GM12801 (cell line): ENCODE measurements around the gene MYZAP.

Experiments
- TF ChIP-seq, protein P1 (sequence below): IDR thresholded peaks from one replicate; pipeline ENCODE4 v1.5.1; 2011; ENCODE audit warnings: control low read depth; ENCODE audit not compliant: insufficient read length; ENCODE audit errors: extremely low read depth

The MYZAP gene, protein sequence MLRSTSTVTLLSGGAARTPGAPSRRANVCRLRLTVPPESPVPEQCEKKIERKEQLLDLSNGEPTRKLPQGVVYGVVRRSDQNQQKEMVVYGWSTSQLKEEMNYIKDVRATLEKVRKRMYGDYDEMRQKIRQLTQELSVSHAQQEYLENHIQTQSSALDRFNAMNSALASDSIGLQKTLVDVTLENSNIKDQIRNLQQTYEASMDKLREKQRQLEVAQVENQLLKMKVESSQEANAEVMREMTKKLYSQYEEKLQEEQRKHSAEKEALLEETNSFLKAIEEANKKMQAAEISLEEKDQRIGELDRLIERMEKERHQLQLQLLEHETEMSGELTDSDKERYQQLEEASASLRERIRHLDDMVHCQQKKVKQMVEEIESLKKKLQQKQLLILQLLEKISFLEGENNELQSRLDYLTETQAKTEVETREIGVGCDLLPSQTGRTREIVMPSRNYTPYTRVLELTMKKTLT

DNA sequence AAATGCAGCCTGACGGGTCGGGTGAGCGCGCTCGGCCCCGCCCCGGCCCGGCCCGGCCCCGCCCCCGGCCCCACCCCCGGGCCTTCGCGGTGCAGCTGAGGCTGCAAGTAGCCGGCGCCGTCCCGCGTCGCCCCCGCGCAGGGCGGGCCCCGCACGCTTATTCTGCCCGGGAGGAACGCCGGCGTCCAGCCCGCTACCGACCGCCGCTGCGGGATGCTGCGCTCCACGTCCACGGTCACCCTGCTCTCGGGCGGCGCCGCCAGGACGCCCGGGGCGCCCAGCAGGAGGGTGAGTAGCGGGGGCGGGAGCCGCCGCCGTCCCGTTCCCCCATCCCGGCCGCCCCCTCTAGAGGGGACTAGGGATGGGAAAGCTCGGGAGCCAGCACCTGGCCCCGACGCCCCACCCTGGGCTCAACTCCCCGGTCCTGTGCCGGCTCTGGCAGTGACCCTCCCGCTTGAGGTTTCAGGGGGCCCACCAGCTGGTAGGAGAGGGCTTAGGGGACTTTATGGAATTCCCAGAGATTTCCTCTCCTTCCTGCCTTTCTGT, at the start of gene MYZAP:
MYZAP (plus strand) TSS at position 83 of the 546 bp plus-strand sequence; CDS start at position 214, 131 bp downstream.
- TF ChIP-seq, protein P1, sequence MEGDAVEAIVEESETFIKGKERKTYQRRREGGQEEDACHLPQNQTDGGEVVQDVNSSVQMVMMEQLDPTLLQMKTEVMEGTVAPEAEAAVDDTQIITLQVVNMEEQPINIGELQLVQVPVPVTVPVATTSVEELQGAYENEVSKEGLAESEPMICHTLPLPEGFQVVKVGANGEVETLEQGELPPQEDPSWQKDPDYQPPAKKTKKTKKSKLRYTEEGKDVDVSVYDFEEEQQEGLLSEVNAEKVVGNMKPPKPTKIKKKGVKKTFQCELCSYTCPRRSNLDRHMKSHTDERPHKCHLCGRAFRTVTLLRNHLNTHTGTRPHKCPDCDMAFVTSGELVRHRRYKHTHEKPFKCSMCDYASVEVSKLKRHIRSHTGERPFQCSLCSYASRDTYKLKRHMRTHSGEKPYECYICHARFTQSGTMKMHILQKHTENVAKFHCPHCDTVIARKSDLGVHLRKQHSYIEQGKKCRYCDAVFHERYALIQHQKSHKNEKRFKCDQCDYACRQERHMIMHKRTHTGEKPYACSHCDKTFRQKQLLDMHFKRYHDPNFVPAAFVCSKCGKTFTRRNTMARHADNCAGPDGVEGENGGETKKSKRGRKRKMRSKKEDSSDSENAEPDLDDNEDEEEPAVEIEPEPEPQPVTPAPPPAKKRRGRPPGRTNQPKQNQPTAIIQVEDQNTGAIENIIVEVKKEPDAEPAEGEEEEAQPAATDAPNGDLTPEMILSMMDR, result no peak

DNA sequence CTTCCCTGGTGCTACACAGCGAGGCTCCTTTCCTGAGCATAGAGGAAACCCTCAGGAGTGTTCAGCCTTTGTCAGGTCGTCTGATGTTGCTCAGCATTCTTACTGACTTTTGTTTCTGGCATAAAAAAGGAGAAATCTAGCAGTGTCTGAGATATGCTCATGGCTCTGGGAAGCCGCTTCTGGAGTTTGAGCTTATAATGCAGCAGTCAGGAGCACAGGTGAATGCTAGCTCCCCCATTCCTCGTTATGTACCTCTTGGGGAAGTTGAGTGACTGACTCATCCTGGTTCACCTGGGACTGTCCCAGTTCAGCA, 49.2 kb upstream of the MYZAP start:
- TF ChIP-seq, protein P1, result no peak

DNA sequence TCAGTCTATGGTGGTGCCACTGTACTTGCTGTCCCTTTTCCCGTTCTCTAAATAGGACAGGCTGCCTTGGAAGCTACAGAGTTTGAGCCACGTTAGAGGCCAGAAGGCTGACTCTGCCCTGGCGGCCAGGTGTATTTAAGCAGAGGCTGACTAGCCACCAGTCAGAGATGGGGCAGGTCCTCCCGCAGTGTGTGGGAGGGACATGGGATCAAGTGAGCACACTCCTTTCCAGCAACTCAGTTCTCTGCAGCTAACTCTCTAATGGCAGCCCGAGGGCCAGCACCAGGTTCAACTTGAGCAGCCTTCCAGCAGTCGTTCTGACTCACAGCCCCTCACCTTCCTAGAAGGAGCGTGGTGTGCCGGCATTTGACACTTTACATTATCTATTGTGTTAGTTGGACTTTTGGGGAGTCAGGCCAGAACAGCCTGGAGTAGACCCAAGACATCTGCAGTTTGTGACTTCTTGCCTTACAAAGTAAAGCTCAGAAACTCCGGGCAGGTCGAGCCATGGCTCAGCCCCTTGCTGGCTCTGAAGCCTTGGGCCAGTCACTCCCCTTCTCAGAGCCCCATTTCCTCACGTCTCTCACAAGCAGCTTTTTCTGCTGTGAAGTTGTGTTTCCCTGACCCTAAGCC, 46.7 kb upstream of the MYZAP start:
- TF ChIP-seq, protein P1, result no peak

DNA sequence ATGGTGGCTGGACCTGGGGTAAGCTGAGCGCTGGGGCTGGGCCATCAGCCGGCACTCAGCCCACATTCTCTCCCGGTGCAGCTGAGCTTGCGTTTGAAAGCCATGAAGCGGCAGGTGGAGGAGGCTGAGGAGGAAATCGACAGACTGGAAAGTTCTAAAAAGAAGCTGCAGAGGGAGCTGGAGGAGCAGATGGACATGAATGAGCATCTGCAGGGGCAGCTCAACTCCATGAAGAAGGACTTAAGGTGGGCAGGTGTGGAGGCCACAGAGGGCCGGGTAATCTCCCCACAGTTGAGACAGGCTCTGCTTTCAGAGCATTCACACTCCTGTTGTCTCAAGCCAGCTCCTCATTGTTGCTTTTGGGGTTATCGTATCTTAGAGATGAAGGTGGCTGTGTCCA, 45.7 kb upstream of the MYZAP start:
- TF ChIP-seq, protein P1, result no peak

DNA sequence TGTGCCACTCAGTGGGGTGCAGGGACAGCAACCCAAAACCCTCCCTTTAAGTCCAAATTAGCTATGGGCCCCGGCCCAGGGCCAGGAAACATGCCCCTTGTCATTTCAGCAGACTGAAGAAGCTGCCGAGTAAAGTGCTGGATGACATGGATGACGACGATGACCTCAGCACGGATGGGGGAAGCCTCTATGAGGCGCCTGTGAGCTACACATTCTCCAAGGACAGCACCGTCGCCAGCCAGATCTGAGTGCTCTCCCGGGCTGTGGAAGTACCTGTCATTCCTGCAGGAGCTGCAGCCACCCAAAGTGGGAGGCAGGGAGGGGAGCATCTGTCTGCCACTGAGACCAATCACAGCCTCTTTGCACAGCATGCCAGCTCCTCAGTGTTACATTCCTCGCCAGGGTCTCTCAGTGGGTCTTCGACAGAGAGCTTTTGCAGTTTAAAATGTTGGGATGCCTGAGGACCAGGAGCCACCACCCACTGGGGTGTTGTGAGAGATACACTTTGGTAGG, 44.4 kb upstream of the MYZAP start:
- TF ChIP-seq, protein P1, result no peak

DNA sequence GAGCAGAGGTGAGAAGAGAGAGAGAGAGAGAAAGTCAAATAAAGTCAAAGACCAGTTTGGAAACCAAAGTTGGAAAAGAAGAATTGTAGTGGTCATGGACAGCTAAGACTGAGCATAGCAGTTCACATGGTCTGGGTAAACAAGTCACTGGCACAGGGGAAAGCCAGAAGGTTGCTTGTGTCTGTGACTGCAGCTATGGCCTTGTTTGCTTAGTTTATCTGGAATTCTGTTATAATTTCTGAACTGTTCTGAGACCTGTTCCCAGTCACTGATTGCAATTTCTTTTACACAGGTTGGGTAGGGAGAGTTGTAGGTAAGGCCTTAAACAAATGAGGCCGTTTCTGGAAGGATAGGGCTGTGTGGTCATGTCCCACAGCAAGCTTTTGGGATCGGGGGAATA, 43.4 kb upstream of the MYZAP start:
- TF ChIP-seq, protein P1, result no peak

DNA sequence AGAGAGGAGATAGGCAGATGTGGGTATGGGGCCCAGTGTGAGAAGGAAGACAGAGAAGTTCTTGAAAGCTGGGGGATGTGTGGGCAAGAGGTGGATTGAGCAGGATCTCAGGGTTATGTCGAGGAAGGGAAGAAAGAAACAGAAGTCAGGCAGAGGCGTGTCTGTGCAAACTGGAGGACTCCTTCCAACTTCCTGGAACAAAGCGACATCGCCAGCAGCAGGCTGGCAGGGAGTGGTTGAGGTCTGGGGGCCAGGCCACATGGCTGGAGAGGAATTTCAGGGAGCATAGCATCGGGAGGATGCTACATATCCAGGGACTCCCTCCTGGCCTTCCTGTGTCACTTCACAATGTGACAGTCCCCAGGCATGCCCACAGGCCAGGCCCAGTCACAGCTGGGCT, 42.9 kb upstream of the MYZAP start:
- TF ChIP-seq, protein P1, result no peak
